G401.6 (cell line): ENCODE results near the gene CFAP20DC.

Experiments used
- FAIRE-seq: peaks from 2 replicates; lab custom pipeline; 2012; peaks lifted over from hg19 to GRCh38; lab: Jason Lieb, UNC

The CFAP20DC gene

DNA sequence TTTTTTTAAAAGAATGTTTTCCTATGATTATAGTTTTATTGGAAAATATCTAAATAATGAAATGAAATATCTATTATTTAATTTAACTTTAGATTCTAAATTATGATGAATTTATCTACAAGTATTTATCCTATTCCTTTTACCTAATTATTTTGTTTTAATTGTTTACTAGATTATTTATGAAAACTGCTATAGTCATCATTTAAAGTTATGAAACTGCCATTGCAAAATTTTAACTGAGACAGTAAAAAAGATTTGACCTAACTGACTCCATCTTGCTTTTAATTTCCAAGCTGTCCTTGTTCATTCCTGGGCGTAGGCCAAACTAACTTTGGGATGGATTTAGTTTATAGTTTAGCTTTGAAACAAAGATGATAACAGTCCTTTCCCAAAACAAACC is 357.3 kb downstream of the CFAP20DC start:
- no peak for FAIRE-seq
